HG02870 (cell line): Measurements from ENCODE around the gene KDM8.
"Not testable (repeated sequence)": the region's sequence is repeated elsewhere in the genome, so short reads cannot be mapped to it uniquely, and the experiment has no call there.

Source experiments
- ATAC-seq: cut with Tn5 transposase; IDR thresholded peaks from one replicate; pipeline ENCODE4 v1.9.1; 2021; ENCODE audit warnings: mild to moderate bottlenecking, moderate library complexity; ENCODE audit not compliant: unreplicated experiment

KDM8 gene

DNA sequence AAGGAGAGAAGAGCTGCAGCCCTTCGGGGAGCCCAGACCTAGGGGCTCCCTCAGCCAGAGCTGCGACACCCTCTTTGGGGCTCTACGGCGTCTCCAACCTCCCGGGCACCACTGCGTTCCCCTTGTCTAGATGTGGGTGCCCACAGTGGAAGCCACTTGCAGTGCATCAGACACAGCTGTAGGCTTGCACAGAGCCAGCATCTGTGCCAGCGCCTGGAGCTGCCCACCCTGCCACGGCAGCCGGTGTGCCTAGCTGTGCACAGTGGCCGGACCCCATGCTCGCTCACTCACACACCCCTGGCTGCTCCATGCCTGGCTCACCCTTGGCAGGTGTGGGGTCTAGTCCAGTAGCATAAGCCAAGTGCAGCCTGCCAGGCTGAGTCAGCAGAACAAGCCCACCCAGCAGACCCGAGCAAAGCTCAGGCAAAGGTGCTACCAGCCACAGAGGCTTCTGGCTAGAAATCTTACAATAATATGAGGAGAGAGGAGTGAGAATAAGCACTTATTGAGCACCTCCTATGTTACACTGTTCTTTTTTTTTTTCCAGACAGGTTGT is 12.9 kb upstream of the KDM8 start:
- no peak for ATAC-seq

DNA sequence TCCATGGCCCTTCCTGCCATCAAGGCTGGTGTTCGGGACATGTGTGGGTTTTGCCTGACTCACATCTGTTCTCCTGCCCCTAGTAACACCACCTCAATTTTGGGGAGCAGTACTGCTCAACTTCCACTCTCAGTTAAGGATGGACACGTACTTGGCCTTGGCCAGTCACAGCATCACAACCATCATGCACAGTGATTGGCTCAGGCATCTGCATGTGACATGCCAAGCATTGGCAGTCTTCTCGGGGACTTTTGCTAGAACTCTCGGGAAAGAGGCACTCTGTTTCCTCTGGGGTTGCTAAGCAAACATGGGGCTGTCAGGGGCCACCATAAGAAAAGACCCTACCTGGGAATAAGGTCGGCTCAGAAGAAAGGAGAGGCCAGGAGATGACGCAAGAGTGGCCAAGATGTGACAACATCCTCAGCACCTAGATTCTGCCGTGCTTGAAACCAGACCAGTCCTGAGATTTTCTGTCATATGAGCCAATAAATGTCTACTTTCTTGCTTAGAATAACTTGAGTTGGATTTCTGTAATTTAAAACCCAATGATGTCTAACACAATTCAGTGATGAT is 11.9 kb upstream of the KDM8 start:
- no peak for ATAC-seq

DNA sequence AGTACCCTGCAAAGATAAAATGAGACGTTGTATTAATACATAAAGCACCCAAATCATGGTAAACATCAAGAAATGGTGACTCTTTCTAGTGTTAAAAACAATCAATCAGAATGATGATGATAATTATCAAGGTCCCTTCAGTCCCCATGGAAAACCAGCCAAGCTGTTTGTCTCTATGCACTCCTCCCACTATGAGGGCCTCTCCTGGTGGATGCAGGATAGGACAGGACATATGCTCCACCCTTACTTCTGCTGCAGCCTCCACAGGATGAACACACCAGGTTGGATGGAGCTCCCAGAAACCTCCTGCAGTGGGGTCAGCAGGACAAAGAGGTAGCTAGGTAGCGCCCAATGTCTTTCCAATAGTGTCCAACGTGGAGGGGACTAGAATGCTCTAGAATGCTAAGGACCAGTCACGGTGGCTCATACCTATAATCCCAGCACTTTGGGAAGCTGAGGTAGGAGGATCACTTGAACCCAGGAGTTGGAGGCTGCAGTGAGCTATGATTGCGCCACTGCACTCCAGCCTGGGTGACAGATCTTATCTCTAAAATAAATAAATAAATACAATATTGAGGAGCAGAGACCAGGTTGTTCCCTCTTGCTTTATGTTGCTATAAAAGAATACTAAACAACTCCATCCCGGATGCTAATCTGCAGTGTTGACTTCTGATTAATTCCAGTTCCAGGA is 9.9 kb upstream of the KDM8 start:
- no peak for ATAC-seq

DNA sequence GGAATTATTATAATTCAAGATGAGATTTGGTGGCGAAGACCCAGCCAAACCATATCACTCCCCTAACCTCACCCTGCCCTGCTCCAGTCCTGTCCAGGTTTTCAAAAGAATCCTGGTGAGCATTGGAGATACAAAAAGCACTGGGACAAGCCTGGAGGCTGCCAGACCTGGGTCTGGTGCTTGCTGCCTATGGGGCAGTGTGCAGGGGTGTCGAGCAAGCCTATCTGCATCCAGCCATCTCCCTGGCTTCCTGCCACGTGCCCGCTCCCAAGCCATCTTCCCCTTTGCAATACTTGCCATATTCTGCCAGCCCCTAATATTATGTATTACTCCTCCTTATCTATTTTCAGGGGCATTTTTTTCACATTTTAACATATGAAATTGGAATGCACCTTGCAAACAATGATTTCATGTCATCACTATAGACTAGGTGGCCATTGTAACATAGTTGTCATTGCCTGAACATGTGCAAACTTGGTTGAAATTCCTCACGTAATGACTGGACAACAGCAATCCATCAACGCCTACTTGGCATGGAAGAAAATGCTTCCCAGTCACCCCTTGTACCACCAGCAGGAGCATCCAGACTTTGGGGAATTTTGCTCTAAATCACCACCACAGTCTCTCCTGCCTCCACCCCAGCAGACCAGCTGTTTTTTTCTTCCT is 8.1 kb upstream of the KDM8 start:
- no peak for ATAC-seq

DNA sequence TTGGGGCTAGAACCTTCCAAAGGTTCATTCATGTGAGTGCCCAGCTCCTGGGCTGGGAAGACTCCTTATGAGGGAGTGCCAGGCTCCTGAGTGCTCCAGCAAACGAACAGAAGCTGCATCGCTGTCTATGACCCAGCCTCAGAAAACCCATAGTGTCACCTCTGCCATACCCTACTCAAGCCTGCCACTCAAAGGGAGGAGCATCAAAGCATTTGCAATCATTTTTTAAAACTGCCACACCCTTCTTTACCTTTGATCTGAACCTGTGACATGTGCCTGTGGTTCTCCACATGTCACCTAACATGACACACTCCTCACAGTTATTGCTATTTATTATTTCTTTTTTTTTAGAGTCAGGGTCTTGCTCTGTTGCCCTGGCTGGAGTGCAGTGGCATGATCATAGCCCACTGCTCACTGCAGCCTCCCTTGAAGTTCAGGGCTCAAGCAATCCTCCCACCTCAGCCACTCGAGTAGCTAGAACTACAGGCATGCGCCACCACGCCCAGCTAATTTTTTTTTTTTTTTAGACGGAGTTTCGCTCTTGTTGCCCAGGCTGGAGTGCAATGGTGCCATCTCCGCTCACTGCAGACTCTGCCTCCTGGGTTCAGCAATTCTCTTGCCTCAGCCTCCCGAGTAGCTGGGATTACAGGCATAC is 7.3 kb upstream of the KDM8 start:
- no peak for ATAC-seq

DNA sequence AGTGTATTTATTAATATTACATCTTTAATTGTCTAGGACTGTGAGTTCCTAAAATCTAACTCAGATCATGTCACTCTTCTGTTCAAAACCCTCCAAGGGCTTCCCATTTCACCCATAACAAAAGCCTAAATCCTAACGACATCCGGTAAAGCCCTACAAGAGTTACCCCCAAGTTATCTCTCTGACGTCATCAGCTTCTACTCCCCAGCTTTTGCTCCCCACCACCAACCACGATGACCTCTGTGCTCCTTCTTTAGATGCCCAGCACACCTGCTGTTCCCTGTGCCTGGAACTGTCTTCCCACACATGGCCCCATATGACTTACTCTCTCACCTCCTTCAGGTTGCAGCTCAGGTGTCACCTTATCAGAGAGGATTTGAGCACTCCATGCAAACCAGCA is 6.3 kb upstream of the KDM8 start:
- no peak for ATAC-seq

DNA sequence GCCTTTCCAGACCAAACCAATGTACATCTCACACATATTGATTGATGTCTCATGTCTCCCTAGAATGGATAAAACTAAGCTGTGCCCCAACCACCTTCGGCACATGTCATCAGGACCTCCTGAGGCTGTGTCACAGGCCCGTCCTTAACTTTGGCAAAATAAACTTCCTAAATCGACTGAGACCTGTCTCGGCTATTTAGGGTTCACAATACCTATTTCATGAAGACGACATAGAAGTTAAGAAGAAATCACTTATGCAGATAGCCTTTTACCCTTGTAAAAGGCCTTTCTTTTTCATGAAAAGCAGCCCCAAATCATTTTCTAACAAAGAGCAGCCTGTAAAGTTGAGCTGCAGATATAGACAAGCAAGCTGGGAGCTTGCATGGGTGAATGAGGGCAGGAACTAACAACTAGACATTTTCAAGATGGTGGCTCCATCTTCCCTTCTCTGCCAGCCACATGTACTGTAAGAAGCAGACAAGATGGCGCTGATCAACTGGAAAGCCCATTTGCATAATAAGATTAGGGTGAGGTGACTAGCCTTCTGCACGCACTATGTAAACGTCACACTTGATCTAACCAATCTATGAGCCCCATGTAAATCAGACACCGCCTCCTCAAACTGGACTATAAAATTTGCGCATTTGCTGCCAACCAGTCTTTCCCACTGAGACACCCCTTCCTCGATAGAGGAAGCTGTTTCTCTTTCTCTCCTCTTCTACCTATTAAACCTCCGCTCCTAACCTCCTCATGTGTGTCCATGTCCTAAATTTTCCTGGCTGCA is 4.7 kb upstream of the KDM8 start:
- no peak for ATAC-seq

DNA sequence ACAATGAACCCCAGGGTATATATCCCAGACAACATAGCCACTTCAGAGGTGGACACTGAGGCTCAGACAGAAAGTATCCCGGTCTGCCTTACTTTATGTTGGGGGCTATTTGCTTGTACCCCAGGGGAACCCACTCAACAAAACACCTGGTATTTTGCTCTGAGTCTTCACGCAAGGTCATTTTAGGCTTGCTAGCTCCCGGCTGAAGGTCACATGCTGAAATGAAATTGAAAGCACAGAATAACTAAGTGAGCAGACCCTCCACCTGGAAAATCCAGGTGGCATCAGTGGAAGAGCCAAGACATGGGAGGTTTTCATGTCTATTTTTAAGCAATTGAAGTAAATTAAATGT is 4.1 kb upstream of the KDM8 start:
- no peak for ATAC-seq

DNA sequence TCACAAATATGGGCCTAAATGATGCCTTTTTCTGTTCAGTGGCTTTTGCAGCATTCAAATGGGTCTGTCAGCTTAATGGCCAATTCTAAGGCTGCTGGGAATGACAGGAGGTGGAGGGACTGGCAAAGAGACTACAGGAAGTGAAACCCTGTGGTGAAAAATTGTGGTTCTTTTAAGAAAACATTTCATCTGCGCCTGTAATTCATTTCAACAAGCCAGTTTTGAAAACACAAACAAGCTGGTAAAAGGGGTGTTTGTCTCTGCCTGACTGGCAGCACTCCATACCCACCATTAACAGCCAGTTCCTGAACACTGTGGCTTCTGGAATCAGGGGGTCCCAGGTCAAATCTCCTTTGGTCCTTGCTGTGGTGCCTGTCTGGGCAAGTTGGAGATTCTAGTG is 3.6 kb upstream of the KDM8 start:
- ATAC-seq: peak; percentile 24

DNA sequence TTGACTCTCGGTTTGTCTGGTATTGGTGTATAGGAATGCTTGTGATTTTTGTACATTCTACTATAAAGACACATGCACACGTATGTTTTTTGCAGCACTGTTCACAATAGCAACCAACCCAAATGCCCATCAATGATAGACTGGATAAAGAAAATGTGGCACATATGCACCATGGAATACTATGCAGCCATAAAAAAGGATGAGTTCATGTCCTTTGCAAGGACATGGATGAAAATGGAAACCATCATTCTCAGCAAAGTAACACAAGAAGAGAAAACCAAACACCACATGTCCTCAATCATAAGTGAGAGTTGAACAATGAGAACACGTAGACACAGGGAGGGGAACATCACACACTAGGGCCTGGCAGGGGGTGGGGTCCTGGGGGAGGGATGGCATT is 2.4 kb upstream of the KDM8 start:
- not testable (repeated sequence) for ATAC-seq

DNA sequence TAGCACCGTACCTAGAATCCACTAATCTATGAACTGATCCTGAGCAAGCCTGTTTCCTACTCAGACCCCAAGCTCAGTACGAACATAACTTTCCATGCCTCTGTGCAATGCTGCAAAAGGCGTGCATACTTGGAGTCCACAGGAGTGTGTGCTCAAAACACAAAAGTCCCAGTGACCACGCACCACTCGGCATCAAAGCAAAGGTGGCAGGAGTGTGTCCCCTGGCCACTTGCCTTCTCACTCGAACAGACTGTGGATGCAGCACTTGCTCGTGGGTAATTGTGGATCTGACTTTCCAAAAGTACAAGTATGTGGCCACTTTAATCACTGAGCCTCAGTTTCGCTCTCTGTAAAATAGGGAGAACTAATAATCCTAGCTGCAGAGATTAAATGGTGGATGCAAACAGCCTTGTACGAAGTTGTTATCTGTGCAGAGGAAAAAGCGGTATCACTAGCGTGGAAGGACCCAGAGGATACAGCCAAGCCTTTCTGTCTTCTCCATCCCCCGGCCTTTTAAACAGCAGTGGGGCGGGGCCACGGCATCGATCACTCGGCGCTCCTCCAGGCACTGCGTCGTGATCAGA is 311 bp upstream of the KDM8 start:
- peak; percentile 59 for ATAC-seq

DNA sequence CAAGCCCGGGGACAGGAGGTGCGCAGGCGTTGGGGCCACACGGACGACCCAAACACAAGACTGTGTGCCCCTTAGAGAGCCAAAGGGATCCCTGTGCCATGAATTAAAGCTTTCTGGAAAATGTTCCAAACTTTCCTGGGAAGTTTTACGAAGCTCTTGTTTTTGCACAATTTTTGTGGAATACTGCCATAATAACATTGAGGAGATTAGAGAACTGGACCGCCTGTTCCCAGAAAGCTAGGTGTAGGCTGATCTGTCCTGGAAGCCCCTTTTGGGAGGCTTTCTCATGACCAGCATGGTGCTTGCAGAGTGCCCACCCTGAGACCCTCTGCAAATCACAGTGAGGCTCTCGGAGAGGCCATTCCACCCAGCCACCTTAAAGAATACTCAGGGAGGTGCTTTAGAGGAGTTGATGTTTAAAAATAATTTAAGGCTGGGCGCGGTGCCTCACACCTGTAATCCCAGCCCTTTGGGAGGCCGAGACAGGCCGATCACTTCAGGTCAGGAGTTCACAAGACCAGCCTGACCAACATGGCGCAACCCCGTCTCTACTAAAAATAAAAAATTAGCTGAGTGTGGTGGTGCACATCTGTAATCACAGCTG is 1.1 kb downstream of the KDM8 start:
- ATAC-seq: no peak

DNA sequence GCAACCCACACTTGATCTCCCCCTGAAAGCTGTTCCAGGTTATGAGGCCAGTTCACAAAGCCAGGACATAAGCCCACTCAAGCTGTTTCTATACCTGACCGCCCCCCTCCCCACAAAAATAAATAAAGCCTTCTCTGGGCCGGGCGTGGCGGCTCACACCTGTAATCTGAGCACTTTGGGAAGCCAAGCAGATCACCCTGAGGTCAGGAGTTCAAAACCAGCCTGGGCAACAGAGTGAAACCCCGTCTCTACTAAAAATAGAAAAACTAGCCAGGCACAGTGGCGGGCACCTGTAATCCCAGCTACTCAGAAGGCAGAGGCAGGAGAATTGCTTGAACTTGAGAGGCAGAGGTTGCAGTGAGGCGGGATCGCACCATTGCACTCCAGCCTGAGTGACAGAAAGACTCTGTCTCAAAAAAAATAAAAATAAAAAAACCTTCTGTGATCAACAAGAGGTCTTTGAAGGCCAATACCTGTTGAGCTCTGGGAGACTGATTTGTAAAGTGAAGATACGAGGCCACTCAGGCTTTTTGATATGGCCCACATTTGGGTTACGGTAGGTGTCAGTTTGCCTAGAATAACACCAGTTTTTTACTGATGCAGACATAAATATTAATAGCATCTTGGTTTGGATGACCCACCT is 2.2 kb downstream of the KDM8 start:
- ATAC-seq: no peak

DNA sequence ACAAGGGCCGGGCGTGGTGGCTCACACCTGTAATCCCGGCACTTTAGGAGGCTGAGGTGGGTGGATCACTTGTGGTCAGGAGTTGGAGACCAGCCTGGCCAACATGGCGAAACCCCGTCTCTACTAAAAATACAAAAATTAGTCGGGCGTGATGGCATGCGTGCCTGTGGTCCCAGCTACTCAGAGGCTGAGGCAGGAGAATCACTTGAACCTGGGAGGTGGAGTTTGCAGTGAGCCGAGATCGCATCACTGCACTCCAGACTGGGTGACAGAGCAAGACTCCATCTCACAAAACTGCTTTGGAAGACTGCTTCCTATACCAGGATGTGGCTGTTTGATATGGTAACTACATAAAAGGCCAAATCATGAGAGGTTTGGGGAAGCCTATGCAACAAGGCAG is 3.8 kb downstream of the KDM8 start:
- not testable (repeated sequence) for ATAC-seq

DNA sequence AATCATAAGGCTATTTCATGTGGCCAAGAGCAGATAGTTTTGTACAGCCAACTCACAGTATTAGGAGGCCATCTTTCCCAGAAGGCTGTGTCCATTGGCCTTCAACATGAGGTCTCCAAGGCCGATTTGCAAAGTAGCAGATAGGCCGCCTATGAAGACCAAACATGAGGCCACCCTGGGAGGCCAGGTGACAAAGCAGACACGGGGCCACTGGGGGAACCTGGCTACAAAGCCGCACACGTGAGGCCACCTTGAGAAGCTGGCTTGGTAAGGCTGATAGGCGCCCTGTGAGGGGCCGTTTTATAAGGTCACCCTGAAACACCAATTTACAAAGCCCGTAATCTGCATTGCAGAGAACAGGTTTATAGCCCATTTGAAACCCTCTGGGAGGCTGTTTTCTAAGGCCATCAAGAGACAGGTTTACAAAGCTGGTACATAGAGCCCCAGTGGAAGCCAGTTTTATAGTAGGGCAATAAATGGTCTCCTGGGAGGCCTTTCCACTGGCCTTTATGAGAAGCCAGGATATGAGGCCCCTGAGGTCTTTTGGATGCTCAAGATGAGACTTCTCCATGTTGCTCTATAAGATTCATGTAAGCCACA is 4.9 kb downstream of the KDM8 start:
- ATAC-seq: no peak

DNA sequence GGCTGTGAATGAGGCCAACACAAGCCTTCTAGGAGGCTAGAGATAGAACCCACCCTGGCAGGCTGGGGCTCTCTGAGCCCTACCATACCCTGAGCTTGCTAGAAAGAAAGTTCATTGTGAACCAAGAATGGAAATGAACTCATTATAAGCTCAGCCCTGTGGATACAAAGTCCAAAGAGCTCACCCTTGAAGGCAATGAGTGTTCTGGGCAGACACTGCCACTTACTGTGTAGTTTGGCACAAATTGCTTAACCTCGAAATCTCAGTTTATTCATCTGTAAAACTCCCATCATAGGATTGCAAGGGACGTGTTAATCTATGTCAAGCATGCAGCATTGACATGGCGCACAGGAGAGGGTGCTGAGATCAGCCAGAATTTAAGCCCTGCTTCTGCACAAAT is 5.5 kb downstream of the KDM8 start:
- ATAC-seq: no peak

DNA sequence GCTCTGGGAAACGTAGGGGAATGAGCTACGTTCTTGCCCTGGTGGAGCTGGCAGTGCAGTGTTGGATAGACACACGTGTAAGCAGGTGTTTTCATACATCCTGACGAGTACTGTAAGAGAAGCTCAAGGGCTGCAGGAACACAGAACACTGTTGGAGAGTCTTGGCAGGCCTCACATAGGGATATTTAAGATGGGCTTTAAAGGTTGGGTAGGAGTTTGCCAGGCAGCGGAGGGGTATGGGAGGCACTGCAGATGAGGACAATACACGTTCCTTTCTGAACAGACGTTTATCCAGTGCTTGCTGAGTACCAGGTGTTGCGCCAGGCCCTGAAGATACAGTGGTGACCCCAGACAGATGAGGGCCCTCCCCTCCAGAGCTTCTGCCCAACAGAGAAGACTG is 6.3 kb downstream of the KDM8 start:
- ATAC-seq: no peak

DNA sequence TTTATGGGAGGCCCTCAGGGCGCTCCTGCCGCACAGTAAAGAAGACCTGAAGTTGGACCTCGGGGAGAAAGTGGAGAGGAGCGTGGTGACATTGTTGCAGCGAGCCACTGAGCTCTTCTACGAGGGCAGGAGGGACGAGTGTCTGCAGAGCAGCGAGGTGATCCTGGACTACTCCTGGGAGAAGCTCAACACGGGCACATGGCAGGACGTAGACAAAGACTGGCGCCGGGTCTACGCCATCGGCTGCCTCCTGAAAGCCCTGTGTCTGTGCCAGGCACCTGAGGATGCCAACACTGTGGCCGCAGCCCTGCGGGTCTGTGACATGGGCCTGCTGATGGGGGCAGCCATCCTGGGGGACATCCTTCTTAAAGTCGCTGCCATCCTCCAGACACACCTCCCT is 6.8 kb downstream of the KDM8 start:
- no peak for ATAC-seq

DNA sequence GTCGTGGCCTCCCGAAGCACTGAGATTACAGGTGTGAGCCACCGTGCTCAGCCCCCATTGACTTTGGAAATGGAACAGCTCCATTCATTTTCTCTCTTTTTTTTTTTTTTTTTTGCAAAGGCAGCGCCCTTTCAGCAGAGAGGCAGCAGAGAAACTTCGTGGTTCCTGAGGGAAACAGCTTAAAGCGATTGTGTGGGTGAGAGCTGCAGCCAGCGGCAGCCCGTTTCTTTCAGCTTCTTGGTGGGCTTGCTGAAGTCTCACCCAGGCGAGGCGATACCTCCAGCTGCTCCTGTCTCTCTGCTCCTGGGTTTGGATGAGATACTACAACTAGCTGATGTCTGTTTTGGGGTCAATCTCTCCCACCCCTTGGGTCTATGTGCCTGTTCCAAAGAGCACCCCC is 7.7 kb downstream of the KDM8 start:
- ATAC-seq: no peak
